22Rv1 (cell line): ENCODE results near the gene CHD2.

Experiments
- ZFX ChIP-seq: fragments of 450-650 bp; IDR thresholded peaks from 2 replicates; pipeline ENCODE4 v1.6.1; 2017; ENCODE audit warnings: antibody characterized with exemption, borderline replicate concordance
- TF ChIP-seq, protein P1 (sequence below): fragments of 450-650 bp; IDR thresholded peaks from 2 replicates; pipeline ENCODE4 v1.5.1; 2017; ENCODE audit warnings: mild to moderate bottlenecking

DNA sequence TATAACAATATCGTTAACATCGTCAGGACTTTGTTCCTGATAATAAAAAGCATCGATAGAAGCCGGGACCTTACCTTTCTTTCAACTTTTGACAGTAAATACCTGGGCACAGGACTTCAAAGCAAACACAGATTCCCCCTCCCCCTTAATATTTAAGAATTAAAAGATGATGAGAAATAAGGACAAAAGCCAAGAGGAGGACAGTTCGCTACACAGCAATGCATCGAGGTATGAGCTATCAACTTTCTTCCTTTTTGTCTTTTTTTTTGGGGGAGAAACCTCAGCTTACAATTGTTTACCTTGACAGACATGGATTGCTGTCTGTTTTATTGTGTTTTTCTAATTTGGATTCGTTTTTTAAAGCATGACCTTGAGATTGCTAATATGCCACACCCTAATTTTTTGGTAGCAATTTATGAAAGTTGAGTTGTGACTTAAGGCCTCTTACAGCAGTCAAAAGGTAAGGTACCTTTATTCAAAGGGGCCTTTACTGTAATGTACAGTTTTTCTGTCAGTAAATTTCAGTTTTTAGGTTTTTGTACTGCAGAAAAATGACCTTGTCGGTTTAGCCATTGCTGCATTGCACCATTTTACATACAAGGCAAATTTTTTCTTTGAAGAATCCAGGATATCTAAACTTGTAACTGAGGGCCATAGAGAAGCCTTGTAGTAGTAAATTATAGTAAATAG, 1.1 kb downstream of the CHD2 start:
- TF ChIP-seq, protein P1, sequence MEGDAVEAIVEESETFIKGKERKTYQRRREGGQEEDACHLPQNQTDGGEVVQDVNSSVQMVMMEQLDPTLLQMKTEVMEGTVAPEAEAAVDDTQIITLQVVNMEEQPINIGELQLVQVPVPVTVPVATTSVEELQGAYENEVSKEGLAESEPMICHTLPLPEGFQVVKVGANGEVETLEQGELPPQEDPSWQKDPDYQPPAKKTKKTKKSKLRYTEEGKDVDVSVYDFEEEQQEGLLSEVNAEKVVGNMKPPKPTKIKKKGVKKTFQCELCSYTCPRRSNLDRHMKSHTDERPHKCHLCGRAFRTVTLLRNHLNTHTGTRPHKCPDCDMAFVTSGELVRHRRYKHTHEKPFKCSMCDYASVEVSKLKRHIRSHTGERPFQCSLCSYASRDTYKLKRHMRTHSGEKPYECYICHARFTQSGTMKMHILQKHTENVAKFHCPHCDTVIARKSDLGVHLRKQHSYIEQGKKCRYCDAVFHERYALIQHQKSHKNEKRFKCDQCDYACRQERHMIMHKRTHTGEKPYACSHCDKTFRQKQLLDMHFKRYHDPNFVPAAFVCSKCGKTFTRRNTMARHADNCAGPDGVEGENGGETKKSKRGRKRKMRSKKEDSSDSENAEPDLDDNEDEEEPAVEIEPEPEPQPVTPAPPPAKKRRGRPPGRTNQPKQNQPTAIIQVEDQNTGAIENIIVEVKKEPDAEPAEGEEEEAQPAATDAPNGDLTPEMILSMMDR, result no peak
- no peak for TF ChIP-seq ZFX
